OCI-LY7 (cell line): ENCODE results near the gene LRRC73. TPM values are rescaled to one million over a fixed set of nuclear protein-coding genes. Genes with fewer than 3 reads are reported as not detected.

Experiments
- BruUV-seq: library from RNA; stranded (reverse); fragments of 400-500 nt; replicated peaks from 2 replicates; lab custom pipeline; 2021; lab: Mats Ljungman, UMichigan
- CTCF ChIA-PET: fragments of 300-600 bp; sonication (Branson Sonifier 250); formaldehyde crosslinking; loops from one replicate; lab custom pipeline; 2022; ENCODE audit warnings: antibody characterized with exemption; ENCODE audit not compliant: unreplicated experiment; lab: Charles Lee
- POLR2A ChIA-PET: fragments of 300-600 bp; sonication (Branson Sonifier 250); formaldehyde crosslinking; loops from one replicate; lab custom pipeline; 2022; ENCODE audit warnings: antibody characterized with exemption; lab: Charles Lee
- DNase-seq: peaks from one replicate; pipeline ENCODE4 v3.0.0-alpha.2; 2015; ENCODE audit warnings: low spot score
- H2AFZ ChIP-seq: fragments of 200-600 bp; sonication (generic), shearing (Covaris generic); 2 replicates; pipeline ENCODE4 v1.6.1; 2014; ENCODE audit warnings: mild to moderate bottlenecking, antibody characterized with exemption, low read length, moderate library complexity
- H3K27ac ChIP-seq: fragments of 200-600 bp; sonication (generic); 2 replicates; pipeline ENCODE4 v1.5.1; 2014; ENCODE audit warnings: mixed run types, low read depth, mild to moderate bottlenecking, moderate library complexity, low read length, inconsistent platforms; ENCODE audit not compliant: poor library complexity, severe bottlenecking
- H3K36me3 ChIP-seq: fragments of 200-600 bp; sonication (generic); 2 replicates; pipeline ENCODE4 v1.6.1; 2014; ENCODE audit warnings: mild to moderate bottlenecking, antibody characterized with exemption, low read length, moderate library complexity, mixed read lengths; ENCODE audit not compliant: insufficient read depth
- H3K4me1 ChIP-seq: fragments of 200-600 bp; sonication (generic); 2 replicates; pipeline ENCODE4 v1.5.1; 2014; ENCODE audit warnings: mild to moderate bottlenecking, low read length; ENCODE audit not compliant: insufficient read depth, poor library complexity, severe bottlenecking
- H3K4me2 ChIP-seq: fragments of 200-600 bp; sonication (generic); 2 replicates; pipeline ENCODE4 v1.6.1; 2014; ENCODE audit warnings: mild to moderate bottlenecking, low read length
- H3K4me3 ChIP-seq: fragments of 200-600 bp; sonication (generic); 2 replicates; pipeline ENCODE4 v1.5.1; 2014; ENCODE audit warnings: mild to moderate bottlenecking, low read depth, low read length; ENCODE audit not compliant: poor library complexity, severe bottlenecking
- H3K79me2 ChIP-seq: fragments of 200-600 bp; sonication (generic); 2 replicates; pipeline ENCODE4 v1.6.1; 2016; ENCODE audit warnings: low read depth, mild to moderate bottlenecking, low read length, moderate library complexity, mixed read lengths; ENCODE audit not compliant: insufficient read depth
- H3K9me2 ChIP-seq: fragments of 200-600 bp; sonication (generic); 2 replicates; pipeline ENCODE4 v1.6.1; 2016; ENCODE audit warnings: mild to moderate bottlenecking, low read length, mixed read lengths; ENCODE audit not compliant: insufficient read depth
- H3K9me3 ChIP-seq: fragments of 200-600 bp; sonication (generic); 2 replicates; pipeline ENCODE4 v1.6.1; 2014; ENCODE audit warnings: mild to moderate bottlenecking, mixed run types, low read length, mixed read lengths
- H4K20me1 ChIP-seq: fragments of 200-600 bp; sonication (generic); 2 replicates; pipeline ENCODE4 v1.6.1; 2014; ENCODE audit warnings: mild to moderate bottlenecking, antibody characterized with exemption, low read length, moderate library complexity, mixed read lengths; ENCODE audit not compliant: insufficient read depth
- EZH2phosphoT487 ChIP-seq: fragments of 200-600 bp; sonication (generic); IDR thresholded peaks from 2 replicates; pipeline ENCODE4 v1.6.1; 2018; ENCODE audit warnings: low read depth, borderline replicate concordance, mild to moderate bottlenecking, mixed run types, antibody characterized with exemption, low read length, moderate library complexity, mixed read lengths
- intact Hi-C: fragments of 100-400 bp; cut with micrococcal nuclease; formaldehyde crosslinking; loops from one replicate; pipeline ENCODE4 v1.10.0; 2022; ENCODE audit not compliant: unreplicated experiment
- total RNA-seq, 2 experiments: library from RNA; depleted of rRNA in 1 of 2; stranded (reverse); fragments of >200 nt in 1 of 2; shearing (Covaris generic) in 1 of 2; gene quantifications; 2 replicates each; pipeline ENCODE4 v1.2.3, GENCODE V29; 2014 to 2022
- TF ChIP-seq, protein P1 (sequence below): fragments of 200-600 bp; sonication (generic); conservative IDR thresholded peaks from 2 replicates; pipeline ENCODE4 v1.5.1; 2014; ENCODE audit warnings: mild to moderate bottlenecking, antibody characterized with exemption, low read length, moderate library complexity, mixed read lengths

The LRRC73 gene
- total RNA-seq, 2 experiments from 2014 or later, result 0.19 to 0.25 TPM

DNA sequence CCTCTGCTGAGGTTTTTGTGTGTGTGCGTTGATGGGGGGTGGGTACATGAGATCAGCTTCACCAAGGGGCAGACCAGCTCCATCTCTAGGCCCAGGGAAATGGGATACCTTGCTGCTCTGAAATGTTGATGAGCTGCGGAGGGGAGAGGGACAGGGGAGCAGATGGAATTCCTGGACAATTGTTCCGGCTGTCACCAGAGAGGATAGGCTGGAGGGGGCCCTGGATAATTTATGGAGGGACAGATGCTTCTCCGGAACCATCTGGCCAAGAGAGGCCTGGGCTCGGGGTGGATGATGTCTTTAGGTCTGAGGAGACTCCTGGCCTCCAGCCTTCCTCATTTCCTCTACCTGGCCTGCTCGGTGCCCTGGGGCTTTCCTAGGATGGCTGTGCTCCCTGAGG lies 34.6 kb downstream of the LRRC73 start:
- H3K27ac ChIP-seq, result no peak overlapping the region
- POLR2A ChIA-PET, result interaction anchor here (0.6 kb wide), 1 partner anchor 82 kb away, joined by 3 read pairs; no protein-coding TSS in a partner anchor
- H4K20me1 ChIP-seq, result no peaks in the 10 kb centered on the region
- H3K4me1 ChIP-seq, result peaks cover 18% of the 10 kb centered on the region
- H3K79me2 ChIP-seq, result peaks cover 8% of the 10 kb centered on the region; the same call in 1 of the 2 replicates
- BruUV-seq, result no TSS peak
- H3K9me3 ChIP-seq, result no peaks in the 10 kb centered on the region
- CTCF ChIA-PET, result no interaction called here
- TF ChIP-seq EZH2phosphoT487, result no peak
- TF ChIP-seq, protein P1, sequence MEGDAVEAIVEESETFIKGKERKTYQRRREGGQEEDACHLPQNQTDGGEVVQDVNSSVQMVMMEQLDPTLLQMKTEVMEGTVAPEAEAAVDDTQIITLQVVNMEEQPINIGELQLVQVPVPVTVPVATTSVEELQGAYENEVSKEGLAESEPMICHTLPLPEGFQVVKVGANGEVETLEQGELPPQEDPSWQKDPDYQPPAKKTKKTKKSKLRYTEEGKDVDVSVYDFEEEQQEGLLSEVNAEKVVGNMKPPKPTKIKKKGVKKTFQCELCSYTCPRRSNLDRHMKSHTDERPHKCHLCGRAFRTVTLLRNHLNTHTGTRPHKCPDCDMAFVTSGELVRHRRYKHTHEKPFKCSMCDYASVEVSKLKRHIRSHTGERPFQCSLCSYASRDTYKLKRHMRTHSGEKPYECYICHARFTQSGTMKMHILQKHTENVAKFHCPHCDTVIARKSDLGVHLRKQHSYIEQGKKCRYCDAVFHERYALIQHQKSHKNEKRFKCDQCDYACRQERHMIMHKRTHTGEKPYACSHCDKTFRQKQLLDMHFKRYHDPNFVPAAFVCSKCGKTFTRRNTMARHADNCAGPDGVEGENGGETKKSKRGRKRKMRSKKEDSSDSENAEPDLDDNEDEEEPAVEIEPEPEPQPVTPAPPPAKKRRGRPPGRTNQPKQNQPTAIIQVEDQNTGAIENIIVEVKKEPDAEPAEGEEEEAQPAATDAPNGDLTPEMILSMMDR, result no peak
- H3K36me3 ChIP-seq, result no peaks in the 10 kb centered on the region
- no peak overlapping the region for H2AFZ ChIP-seq
- intact Hi-C loops, result loop anchor here (5.0 kb wide), 1 partner anchor 303 kb away; the partner anchor contains the start of gene SRF
- no peaks in the 10 kb centered on the region for H3K9me2 ChIP-seq
- H3K4me2 ChIP-seq, result no peak overlapping the region
- DNase-seq, result no peak
- no peak overlapping the region for H3K4me3 ChIP-seq

DNA sequence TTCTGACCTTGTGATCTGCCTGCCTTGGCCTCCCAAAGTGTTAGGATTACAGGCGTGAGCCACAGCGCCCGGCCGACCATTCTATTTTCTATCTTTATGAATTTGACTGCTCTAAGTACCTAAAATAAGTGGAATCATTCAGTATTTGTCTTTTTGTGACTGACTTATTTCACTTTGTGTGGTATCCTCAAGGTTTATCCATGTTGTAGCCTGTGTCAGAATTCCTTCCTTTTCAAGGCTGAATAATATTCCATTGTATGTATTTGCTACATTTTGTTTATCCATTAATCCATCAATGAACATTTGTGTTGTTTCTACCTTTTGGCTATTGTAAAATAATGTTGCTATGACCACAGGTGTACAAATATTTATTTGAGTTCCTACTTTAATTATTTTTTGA lies 37.6 kb downstream of the LRRC73 start:
- Histone ChIP-seq H3K9me2 (no peaks in the 10 kb centered on the region), H2AFZ (no peak overlapping the region), H3K36me3 (no peaks in the 10 kb centered on the region), H3K79me2 (no peaks in the 10 kb centered on the region), H3K27ac (no peak overlapping the region), H3K9me3 (no peaks in the 10 kb centered on the region), H4K20me1 (no peaks in the 10 kb centered on the region), H3K4me2 (no peak overlapping the region), H3K4me1 (peaks cover 7% of the 10 kb centered on the region), H3K4me3 (no peak overlapping the region)
- TF ChIP-seq, protein P1, result no peak
- no peak for TF ChIP-seq EZH2phosphoT487
- intact Hi-C loops, result no loop called here
- ChIA-PET POLR2A (no interaction called here), CTCF (no interaction called here)
- DNase-seq, result no peak
- BruUV-seq, result no TSS peak

DNA sequence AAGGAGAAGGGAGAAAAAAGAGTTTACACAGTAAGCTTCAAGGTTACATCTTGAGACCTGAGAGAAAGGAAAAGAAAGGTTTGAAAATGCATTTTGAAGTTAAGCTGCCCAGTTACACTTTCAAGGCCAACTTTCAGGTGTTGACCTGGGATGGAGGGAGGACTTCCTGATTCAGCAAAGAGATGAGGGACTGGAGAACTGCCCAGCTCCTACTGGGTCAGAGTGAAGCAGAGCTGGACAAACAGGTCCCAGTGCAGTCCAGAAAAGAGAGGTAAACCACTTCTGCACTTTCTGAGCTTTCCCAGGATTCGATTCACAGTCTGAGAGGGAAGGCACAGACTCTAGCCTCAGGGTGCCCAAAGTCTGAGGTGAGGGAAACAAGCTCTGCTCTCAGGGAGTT lies 38.7 kb downstream of the LRRC73 start:
- H2AFZ ChIP-seq, result no peak overlapping the region
- H3K9me2 ChIP-seq, result no peaks in the 10 kb centered on the region
- POLR2A ChIA-PET, result interaction anchor here (0.8 to 1.1 kb wide), 2 partner anchors 12 to 902 kb away, joined by 3 to 4 read pairs; no protein-coding TSS in a partner anchor

More for the DNA sequence above, 38.7 kb downstream of the LRRC73 start:
- no peaks in the 10 kb centered on the region for H3K36me3 ChIP-seq
- H3K27ac ChIP-seq, result no peak overlapping the region
- H3K4me2 ChIP-seq, result no peak overlapping the region
- H3K4me1 ChIP-seq, result no peaks in the 10 kb centered on the region
- H3K4me3 ChIP-seq, result no peak overlapping the region
- no peaks in the 10 kb centered on the region for H3K9me3 ChIP-seq
- BruUV-seq, result no TSS peak
- H4K20me1 ChIP-seq, result no peaks in the 10 kb centered on the region
- CTCF ChIA-PET, result no interaction called here
- DNase-seq, result no peak
- TF ChIP-seq EZH2phosphoT487, result no peak
- TF ChIP-seq, protein P1, result no peak
- no peaks in the 10 kb centered on the region for H3K79me2 ChIP-seq
- intact Hi-C loops, result no loop called here
